Heart right ventricle (tissue), 16 donors: ENCODE measurements around the gene ELMO1. TPM values are rescaled to one million over a fixed set of nuclear protein-coding genes. Genes with fewer than 3 reads are reported as not detected.

Source experiments
- ATAC-seq, 8 donors: fragments of 200-7000 bp; cut with Tn5 transposase; one replicate each; pipeline ENCODE4 v1.9.1; 2020; ENCODE audit warnings: mild to moderate bottlenecking in 8 of 8, moderate library complexity in 8 of 8, moderate number of reproducible peaks in 1 of 8
- DNase-seq, 2 donors: peaks; one replicate each; pipeline ENCODE4 v3.0.0-alpha.2; 2020
- H3K27ac ChIP-seq, 10 donors: fragments of 200-600 bp; sonication (generic) in 2 of 10; one replicate each; pipeline versions ENCODE4 v1.5.0 to v1.8.0; 2020 to 2022; ENCODE audit warnings: mild to moderate bottlenecking in 3 of 10
- H3K27me3 ChIP-seq, 7 donors: fragments of 200-600 bp; one replicate each; pipeline ENCODE4 v1.8.0; 2021 to 2022; ENCODE audit warnings: mild to moderate bottlenecking in 2 of 7
- H3K36me3 ChIP-seq, 9 donors: fragments of 200-600 bp; sonication (generic) in 1 of 9; one replicate each; pipeline versions ENCODE4 v1.5.0 to v1.8.0; 2020 to 2022; ENCODE audit warnings: mild to moderate bottlenecking in 2 of 9
- H3K4me1 ChIP-seq, 9 donors: fragments of 200-600 bp; sonication (generic) in 1 of 9; one replicate each; pipeline versions ENCODE4 v1.5.0 to v1.8.0; 2020 to 2022; ENCODE audit warnings: mild to moderate bottlenecking in 4 of 9
- H3K4me3 ChIP-seq, 10 donors: fragments of 200-600 bp; sonication (generic) in 2 of 10; one replicate each; pipeline versions ENCODE4 v1.5.0 to v1.8.0; 2020 to 2022; ENCODE audit warnings: mild to moderate bottlenecking in 7 of 10, moderate library complexity in 2 of 10
- H3K9me3 ChIP-seq, 11 donors: fragments of 200-600 bp in 10 of 11; sonication (generic) in 2 of 11; one replicate each; pipeline versions ENCODE4 v1.5.0 to v1.8.0; 2013 to 2022; ENCODE audit warnings: mild to moderate bottlenecking in 2 of 11, control low read depth in 1 of 11, moderate library complexity in 1 of 11
- CTCF ChIP-seq, 9 donors: fragments of 200-600 bp; sonication (generic) in 2 of 9; IDR thresholded peaks; one replicate each; pipeline versions ENCODE4 v1.5.0 to v1.8.0; 2021 to 2022; ENCODE audit warnings: antibody characterized with exemption in 9 of 9, mild to moderate bottlenecking in 5 of 9, moderate library complexity in 1 of 9
- WGBS, 2 donors: extraction: QIAGEN DNeasy Blood & Tissue Kit; methylation state at CpG; one replicate each; pipeline ENCODE4 v1.1.7; 2013; ENCODE audit warnings: inconsistent platforms in 1 of 2; 5-methylcytosine and 5-hydroxymethylcytosine counted together
- intact Hi-C, 10 donors: fragments of 100-400 bp; cut with DNase I; formaldehyde crosslinking; loops; one replicate each; pipeline versions ENCODE4 v1.11.1 to v1.14.2; 2022
- polyA plus RNA-seq, 2 donors: library from polyadenylated mRNA; stranded (reverse); fragments of 200-250 nt; gene quantifications; one replicate each; pipeline ENCODE4 v1.2.3, GENCODE V29; 2013
- total RNA-seq, 10 donors: library from RNA; stranded (reverse); fragmentation: NEBNext Ultra II Directional in 3 of 10; extraction: Animal tissue kit (Norgen Biotek cat#: 25700) in 3 of 10; gene quantifications; one replicate each; pipeline versions ENCODE4 v1.2.1 to v1.2.4, GENCODE V29; 2021 to 2023
- donor health status: Arrhythmogenic right ventricular cardiomyopathy.
- donor health status: ischemic (EF 13 %, LVEDD 7.1; RV severe dilation, severe dysfunction).
- donor health status: healthy with polysubstance abuse.
- donor health status: DM: no; HTN: yes; CAD: no.
- donor health status: DM: no; HTN: no; CAD: no.
- donor health status: ischemic (EF 25% LVEDD 6.9; RV normal size, moderate dysfunction).
- donor health status: ischemic (EF 25% LVEDD 5.7; RV mildly dilated, moderate dysfunction).
- donor health status: healthy.
- donor health status: DM: yes; HTN: yes; CAD: no.
- donor health status: Ischemic cardiomyopathy.
- donor health status: ischemic (EF 35%, LVEDD 5.7; RV mildly dilated, moderate dysfunction).
- donor health status: nonischemic (EF 11% LVEDD 7.7; RV severe dilation, severe dysfunction).
- donor health status: DM: yes; HTN: yes; CAD: no.
- donor health status: PGD.
- donor health status: ischemic (EF 29% LVEDD 5.4; RV normal size, mild dysfunction).
- donor health status: nonischemic (EF 23%, LVEDD 6.1; RV moderate dilation, normal function).

Gene ELMO1
- total and polyA plus RNA-seq, 12 donors, result 8.5 to 18.0 (median 13.9) TPM

- TF ChIP-seq CTCF (IDR thresholded peaks at IDR 0.05), result no peak
- ATAC-seq, result no peak
- Histone ChIP-seq H3K27ac (no peak overlapping the region), H3K4me3 (no peak overlapping the region), H3K4me1 (peaks cover 5 to 40% (median 19%) of the 10 kb centered on the region in 9 donors), H3K9me3 (peaks cover 0 to 13% (median 0%) of the 10 kb centered on the region in 11 donors), H3K27me3 (no peaks in the 10 kb centered on the region), H3K36me3 (peaks cover 0 to 54% (median 6%) of the 10 kb centered on the region in 9 donors)
- intact Hi-C loops, result loop anchor here in 9 of 10 donors (5.0 to 10.0 kb wide), 7 partner anchors 77 to 629 kb away; partner anchors contain the start of gene ELMO1 (in 1 of the 9)
- 88 to 93% methylated on average over 6 of the region's 6 CpGs for WGBS, 2 donors
- DNase-seq, result no peak
Measured at GRCh38 chr7:37205451-37205850, 243.2 kb downstream of the ELMO1 start.

GRCh38 chr7:37201876-37202198, 246.8 kb downstream of the ELMO1 start:
- peaks cover 0 to 13% (median 0%) of the 10 kb centered on the region in 11 donors for H3K9me3 ChIP-seq
- 37 to 42% methylated on average over 2 of the region's 2 CpGs for WGBS, 2 donors
- no peak for DNase-seq
- peaks cover 5 to 44% (median 29%) of the 10 kb centered on the region in 9 donors for H3K4me1 ChIP-seq
- no peak overlapping the region for H3K4me3 ChIP-seq
- peak overlapping the region in 2 of 10 donors; percentile 17 to 80 for H3K27ac ChIP-seq
- intact Hi-C loops, result loop anchor here in 6 of 10 donors (1.0 to 10.0 kb wide), 5 partner anchors 235 to 715 kb away; no protein-coding TSS in a partner anchor
- H3K36me3 ChIP-seq, result peaks cover 0 to 43% (median 6%) of the 10 kb centered on the region in 9 donors
- TF ChIP-seq CTCF (IDR thresholded peaks at IDR 0.05), result peak in 2 of 9 donors; percentile 17 to 29
- no peaks in the 10 kb centered on the region for H3K27me3 ChIP-seq
- peak in 2 of 8 donors; percentile 10 to 31 for ATAC-seq

- ATAC-seq (peak; percentile 78 to 93 (median 87)), DNase-seq (peak; percentile 73 to 81)
- H3K36me3 ChIP-seq, result peaks cover 0 to 43% (median 6%) of the 10 kb centered on the region in 9 donors
- TF ChIP-seq CTCF (IDR thresholded peaks at IDR 0.05), result peak; percentile 60 to 94 (median 90)
- intact Hi-C loops, result loop anchor here in 6 of 10 donors (1.0 to 10.0 kb wide), 5 partner anchors 234 to 714 kb away; no protein-coding TSS in a partner anchor
- H3K4me3 ChIP-seq, result no peak overlapping the region
- H3K9me3 ChIP-seq, result peaks cover 0 to 13% (median 0%) of the 10 kb centered on the region in 11 donors
- no peaks in the 10 kb centered on the region for H3K27me3 ChIP-seq
- H3K4me1 ChIP-seq, result peaks cover 5 to 50% (median 33%) of the 10 kb centered on the region in 9 donors
- WGBS, 2 donors, result 19 to 25% methylated on average over 6 of the region's 6 CpGs
- H3K27ac ChIP-seq, result peak overlapping the region; percentile 17 to 80 (median 53)
Measured at GRCh38 chr7:37201003-37201875, 247.4 kb downstream of the ELMO1 start.

GRCh38 chr7:37198906-37199485, 249.7 kb downstream of the ELMO1 start:
- Histone ChIP-seq H3K36me3 (peaks cover 0 to 36% (median under 1%) of the 10 kb centered on the region in 9 donors), H3K4me1 (peaks cover 5 to 67% (median 37%) of the 10 kb centered on the region in 9 donors), H3K9me3 (peaks cover 0 to 7% (median 0%) of the 10 kb centered on the region in 11 donors), H3K27me3 (no peaks in the 10 kb centered on the region), H3K27ac (no peak overlapping the region), H3K4me3 (no peak overlapping the region)
- intact Hi-C loops, result loop anchor here in 8 of 10 donors (2.0 to 10.0 kb wide), 6 partner anchors 212 to 714 kb away; no protein-coding TSS in a partner anchor
- WGBS, 2 donors, result 38 to 42% methylated on average over 6 of the region's 6 CpGs
- peak; percentile 78 to 82 for DNase-seq
- peak; percentile 62 to 77 (median 71) for ATAC-seq
- peak; percentile 72 to 93 (median 88) for TF ChIP-seq CTCF (IDR thresholded peaks at IDR 0.05)
